Superior temporal gyrus (tissue), 1 donor: ENCODE measurements around the gene KDM4B.

Source experiments
- DNase-seq: peaks from one replicate; pipeline ENCODE4 v3.0.0-alpha.2; 2016; ENCODE audit errors: extremely low spot score

KDM4B gene

DNA sequence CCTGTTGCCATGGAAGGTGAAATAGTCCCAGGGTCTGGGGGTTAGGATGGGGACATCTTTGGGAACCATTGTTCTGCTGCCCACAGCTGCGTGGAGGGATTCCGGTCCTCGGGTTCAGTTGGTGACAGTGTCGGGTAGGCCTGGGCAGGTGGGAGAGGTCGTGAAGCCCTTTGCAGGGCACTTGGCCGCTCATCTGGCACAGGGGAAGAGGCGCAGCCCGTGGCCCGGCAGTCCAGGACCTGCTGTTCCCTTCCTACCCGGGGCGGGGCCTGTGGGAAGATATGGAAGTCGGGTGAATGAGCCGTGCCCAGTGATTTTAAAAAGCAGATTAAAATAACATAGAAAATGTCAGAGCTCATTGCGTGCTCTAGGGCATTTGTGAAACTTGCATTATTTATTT is 44.8 kb downstream of the KDM4B start:
- DNase-seq, result no peak

DNA sequence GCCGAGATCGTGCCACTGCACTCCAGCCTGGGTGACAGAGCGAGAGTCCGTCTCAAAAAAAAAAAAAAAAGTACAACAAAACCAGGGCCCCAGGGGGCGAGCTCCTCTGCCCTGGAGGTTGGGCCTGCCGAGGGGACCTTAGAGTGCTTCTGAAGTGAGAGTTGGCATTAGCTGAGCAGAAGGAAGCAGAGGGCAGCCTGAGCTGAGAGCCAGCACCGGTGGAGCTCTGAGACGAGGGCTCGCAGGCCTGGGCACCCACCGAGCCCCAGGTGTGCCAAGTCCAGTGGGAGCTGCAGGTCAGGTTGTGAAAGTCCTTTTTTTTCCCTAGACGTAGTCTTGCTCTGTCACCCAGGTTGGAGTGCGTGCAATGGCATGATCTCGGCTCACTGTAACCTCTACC is 46.0 kb downstream of the KDM4B start:
- no peak for DNase-seq

DNA sequence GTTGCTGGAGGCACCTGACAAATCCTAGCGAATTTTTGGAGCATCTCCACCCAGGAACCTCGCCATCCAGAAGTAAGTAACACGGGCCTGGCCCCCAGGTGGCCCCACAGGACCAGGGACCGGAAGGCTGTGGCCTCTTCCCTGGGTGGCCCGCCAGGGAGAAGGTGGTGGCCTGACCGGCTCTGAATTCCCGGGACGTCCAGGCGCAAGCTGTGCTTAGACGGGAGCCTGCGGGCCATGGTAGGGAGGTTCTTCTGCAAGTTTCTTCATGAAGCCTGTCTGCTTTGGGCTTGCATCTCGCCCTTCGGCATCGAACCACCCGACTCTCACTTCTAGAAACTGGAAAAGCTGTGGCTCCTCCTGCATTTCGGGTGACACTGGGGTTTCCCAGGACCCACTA is 47.4 kb downstream of the KDM4B start:
- DNase-seq, result no peak

- no peak for DNase-seq
Measured at GRCh38 chr19:5016781-5017180, 47.9 kb downstream of the KDM4B start.

GRCh38 chr19:5017235-5017634 is 48.3 kb downstream of the KDM4B start:
- no peak for DNase-seq

DNA sequence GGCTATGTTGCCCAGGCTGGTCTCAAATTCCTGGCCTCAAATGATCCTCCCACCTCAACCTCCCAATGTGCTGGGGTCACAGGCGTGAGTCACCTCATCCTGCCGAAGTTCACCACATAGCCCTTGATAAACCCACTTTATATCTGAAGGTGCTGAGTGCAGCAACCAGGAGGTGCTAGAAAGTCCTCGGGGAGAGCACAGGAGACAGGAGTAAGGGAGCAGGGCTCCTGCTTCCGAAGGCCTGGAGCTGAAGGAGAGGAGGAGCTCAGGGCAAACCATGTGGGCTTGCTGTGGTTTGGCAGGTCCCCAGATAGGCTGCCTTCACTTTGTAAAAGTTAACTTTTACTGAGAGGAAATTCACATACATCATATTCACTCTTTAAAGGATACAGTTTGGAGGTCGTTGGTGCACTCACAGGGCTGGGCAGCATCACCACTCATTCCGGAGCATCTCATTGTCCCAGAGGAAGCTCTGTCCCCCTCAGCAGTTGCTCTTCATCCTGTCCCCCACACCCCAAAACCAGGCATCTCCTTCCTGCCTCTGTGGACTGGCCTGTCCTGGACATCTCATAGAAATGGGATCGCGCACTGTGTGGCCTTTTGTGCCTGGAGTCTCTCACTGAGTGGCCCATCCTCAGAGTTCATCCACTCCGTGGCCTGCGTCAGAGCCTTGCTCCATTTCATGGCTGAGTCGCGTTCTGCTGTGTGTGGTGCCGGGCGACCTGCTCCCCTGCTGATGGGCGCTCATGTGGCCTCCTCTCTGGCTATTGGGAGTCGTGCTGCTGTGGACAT is 49.5 kb downstream of the KDM4B start:
- DNase-seq, result no peak

DNA sequence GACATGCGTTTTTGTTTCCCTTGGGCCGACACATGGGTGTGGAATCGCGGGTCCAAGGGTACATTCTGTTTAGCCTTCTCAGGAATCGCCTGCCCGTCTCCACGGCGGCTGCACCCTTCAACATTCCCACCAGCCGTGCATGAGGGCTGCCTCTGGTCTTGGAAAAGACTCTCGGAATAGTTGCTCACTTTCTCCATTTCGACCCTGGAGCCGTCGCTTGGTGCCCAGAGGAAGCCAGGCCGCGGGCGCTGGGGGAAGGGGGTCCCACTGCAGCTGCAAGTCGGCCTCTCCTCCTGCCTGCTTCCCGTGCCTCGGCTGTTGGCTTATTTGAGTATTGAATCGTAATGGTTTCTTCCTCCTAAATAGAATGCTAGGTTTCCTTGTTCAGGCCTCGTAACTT is 51.5 kb downstream of the KDM4B start:
- DNase-seq, result no peak

GRCh38 chr19:5021046-5021445 is 52.1 kb downstream of the KDM4B start:
- no peak for DNase-seq

GRCh38 chr19:5022066-5022860 is 53.4 kb downstream of the KDM4B start:
- DNase-seq, result no peak

GRCh38 chr19:5023128-5023571 is 54.2 kb downstream of the KDM4B start:
- no peak for DNase-seq

GRCh38 chr19:5024282-5024681 is 55.4 kb downstream of the KDM4B start:
- DNase-seq, result no peak

GRCh38 chr19:5025027-5025426 is 56.1 kb downstream of the KDM4B start:
- no peak for DNase-seq

DNA sequence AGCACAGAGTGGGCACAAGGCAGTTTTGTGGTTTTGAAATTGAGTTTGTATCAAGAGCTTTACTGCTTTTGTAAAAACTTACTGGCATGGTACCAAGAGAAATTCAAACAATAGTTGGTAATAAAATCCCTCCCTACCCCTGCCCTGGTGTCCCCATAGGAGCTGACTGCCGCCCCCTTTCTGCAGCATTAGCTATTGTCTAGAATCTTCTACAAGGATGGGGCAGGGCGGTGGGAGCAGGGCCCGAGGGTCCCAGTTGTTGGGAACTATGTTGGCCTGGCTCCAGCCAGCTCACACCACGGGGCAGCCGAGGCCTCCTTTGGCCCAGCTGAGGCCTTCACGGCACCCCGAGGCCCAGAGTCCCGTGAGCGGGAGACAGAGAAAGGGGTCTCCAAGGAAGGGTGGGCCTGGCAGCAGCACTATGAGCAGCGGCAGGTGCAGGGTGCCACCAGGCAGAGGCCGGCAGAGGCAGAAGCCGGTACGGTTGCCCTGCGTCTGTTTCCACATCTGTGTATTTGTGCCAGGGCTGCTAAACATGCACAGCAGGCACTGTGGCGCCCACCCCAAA is 57.9 kb downstream of the KDM4B start:
- DNase-seq, result no peak

- DNase-seq, result no peak
Measured at GRCh38 chr19:5028229-5028886, 59.4 kb downstream of the KDM4B start.

- peak; percentile 37 for DNase-seq
Measured at GRCh38 chr19:5029596-5029995, 60.7 kb downstream of the KDM4B start.

DNA sequence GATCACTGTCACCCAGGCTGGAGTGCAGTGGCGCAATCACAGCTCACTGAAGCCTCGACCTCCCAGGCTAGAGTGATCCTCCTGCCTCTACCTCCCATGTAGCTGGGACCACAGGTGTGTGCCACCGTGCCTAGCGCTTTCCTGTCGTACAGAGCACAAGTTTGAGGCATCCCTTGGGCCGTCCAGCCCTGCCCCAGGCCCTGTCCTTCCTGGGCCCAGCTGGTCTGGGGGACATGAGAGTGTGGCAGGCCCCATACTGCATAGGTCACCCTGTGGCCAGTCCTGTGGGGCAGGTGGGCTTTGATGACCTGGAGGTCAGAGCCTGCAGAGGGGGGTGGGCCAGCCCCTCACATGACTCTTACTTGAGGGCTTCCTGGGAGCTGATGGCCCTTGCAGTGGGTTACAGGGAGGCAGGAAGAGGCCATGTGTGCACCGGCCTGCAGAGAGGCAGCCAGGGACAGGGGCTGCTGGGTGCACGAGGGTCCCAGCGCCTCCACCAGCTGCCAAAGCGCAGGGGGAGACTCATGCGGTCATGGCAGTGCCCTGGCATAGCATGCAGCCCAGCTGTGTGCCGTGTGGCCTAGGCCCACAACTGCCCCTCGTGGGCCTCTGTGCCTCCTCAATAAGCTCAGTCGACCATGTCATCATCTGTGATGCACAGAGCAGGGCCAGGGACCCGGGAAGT is 61.4 kb downstream of the KDM4B start:
- no peak for DNase-seq

- DNase-seq, result no peak
Measured at GRCh38 chr19:5030822-5031221, 61.9 kb downstream of the KDM4B start.

DNA sequence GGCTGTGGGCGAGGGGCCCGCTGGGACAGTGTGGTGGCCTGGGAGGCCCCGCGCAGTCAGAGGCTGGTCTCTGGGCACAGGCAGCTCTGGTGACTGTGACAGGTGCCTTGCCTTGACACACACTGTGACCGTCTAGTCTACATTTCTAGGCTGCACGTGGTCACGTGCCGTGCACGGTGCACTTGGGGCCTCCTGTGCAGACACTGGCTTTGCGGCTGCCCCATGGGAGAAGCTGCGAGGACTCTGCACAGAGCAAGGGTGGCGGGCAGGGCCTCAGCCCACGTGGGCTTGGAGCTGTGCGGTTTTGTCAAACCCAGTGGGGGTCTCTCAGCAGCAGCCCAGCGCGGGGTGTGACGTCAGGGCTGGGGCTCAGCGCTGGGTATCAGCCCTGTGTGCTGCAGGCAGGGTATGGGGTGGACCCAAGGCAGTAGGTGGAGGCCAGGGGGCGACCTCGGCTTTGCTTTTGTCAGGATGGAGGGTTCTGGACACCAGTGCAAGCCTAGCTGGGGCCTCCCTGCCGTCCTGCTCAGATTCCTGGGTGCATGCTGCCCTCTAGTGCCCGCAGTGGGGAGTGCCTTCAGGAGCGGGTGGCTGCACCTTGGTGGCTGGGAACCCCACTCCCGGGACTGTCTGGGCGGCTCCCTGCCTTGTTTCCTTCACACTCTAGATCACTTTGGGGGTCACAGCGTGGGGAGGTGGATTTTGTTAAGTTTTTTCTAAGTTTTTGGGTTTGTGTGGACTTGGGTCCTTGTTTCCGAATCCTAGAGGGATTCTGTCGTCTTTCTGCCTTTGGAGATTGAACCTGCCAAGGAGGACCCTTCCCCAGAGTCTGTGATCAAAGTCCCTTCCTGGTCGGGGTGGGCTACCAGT is 62.6 kb downstream of the KDM4B start:
- peak; percentile 91 for DNase-seq

DNA sequence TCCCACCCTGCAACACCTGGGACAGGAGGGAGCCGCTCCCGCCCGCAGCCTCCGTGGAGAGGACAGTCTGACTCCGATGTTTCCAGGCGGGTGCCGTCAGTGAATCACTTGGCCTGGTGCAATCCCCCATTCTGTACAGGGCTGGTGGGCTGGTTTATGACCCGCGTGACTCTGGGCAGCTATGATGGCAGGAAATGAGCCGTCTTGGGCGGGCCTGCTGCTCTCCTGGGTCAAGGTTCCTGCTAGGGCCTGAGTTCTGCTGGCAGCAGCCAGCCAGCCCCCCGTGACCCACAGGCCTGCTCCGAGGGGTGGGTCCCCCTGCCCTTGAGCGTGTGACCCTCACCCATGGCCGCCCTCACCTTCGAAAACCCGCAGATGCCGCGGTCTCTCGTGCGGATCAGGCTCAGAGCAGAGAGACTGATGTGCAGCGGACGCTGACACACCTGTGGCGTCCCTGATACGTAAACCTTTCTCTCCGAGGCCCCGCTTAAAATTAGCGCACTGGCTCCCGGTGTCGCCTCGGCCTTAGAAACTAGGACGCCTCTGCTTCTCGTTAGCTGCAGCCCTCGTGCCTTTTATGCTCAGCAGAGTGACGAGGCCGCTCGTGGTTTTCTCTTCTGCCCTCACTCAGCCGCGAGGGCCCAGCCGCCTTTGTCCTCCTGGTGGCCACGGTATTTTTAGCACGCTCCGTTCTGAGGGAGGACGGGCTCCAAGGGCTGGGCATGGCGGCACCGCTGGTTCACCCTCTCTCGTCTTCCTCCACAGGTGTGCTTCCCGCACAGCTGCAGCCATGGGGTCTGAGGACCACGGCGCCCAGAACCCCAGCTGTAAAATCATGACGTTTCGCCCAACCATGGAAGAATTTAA is 63.4 kb downstream of the KDM4B start:
- no peak for DNase-seq
